Measurements from ENCODE around the gene SNX5.

SNX5 gene

DNA sequence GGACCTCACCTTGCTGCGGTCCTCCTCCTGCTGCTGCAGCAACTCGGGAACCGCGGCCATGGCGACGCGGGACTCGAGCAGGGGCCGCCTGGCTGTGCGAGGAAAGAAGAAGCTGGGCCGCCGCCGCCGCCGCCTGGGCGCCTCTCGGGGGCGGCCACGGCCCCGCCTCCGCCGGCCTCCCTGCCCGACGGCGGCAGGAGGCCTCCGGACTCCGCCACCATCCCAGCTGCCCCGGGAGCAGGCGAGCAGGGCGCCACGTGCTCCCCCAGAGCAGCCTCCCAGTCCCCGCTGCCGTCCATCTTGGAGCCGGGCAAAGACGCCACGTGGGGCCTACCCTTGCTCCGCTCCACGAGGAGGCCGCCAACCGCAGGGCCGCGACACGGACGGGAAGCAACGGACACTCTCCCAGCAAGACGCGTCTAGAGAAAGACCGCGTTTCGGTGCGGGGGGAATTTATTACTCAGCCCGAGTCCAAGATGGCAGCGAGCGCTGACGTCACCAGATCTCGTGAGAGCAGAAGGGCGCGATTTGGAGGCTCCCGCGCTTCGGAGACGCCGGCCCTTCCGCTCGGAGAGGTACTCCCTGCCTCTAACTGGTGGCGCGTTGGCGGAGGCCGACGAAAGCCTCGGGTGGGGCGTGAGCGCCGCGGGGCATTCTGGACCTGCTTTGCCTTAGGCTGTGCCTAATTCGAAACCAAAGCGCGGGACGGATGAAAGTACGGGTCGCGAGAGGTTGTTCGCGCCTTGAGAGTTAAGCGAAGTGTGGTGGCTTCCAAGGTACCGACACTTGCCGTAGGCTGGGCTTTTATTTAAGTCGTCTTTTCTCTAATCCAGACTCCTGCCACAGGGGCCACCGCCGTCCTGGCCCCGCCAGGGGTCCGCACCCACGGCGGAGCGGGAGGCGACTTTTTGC is at the start of gene SNX5, which contains the start of gene MGME1:
Gene SNX5 (minus strand): TSS at position 429 of the 912 bp plus-strand sequence. CDS start 369 bp downstream, at position 60.
Gene MGME1 (plus strand): TSS at position 653 of the 912 bp plus-strand sequence. CDS start 842 bp downstream, outside the sequence.
- peak; percentile 98 to 100 for DNase-seq

DNA sequence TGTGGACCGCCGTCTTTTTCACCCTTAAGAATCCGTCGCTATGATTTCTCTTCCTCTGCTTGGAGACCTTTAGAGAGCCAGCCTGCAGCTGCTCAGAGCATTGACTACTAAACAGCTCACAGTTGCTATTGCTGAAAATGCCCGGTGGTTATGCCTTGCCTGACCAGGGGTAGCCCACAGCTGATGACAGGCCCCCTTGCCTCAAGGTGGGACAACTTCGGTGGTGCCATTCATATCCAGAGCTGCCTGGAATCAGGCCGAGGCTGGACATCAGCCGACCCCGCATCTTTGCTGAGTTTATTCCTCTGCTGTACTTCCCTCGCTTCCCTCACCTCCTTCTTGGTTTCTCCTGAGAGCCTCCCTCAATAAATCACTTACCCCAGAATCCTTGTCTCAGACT is 49.5 kb upstream of the SNX5 start:
- no peak for DNase-seq

DNA sequence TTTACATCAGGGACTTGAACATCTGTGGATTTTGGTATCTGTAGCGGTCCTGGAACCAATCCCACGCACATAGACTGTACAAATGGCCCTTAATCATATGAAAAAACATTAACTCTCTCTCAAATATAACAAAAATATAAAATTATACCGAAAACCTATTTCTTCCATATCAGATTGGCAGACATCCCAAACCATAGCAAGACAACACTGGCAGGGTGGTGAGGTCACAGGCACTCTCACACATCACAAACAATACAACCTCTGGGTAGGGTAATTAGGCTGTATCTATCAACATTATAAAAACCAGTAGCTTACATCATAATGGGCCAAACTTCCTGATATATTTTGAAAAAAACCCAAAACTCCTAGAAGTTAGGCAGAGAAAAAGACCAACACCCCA is 48.2 kb upstream of the SNX5 start:
- DNase-seq: no peak

DNA sequence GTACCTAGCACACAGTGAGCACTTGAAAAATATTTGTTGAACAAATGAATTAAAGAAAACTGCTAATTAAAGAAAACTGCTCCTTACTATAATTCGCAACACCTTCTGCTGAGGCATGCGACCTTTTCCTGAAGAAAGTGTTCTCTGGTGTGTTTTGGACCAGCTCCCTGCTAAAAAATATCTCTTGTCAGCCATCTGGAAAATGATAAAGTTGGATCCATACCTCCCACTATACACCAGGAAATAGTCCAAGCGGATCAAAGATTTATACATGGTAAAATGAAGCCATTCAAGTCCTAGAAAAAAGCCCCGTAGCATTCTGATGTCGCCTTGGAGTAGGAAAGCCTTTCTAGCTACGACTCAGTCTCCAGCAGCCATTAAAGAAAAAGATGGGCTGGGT is 45.8 kb upstream of the SNX5 start:
- DNase-seq: no peak

DNA sequence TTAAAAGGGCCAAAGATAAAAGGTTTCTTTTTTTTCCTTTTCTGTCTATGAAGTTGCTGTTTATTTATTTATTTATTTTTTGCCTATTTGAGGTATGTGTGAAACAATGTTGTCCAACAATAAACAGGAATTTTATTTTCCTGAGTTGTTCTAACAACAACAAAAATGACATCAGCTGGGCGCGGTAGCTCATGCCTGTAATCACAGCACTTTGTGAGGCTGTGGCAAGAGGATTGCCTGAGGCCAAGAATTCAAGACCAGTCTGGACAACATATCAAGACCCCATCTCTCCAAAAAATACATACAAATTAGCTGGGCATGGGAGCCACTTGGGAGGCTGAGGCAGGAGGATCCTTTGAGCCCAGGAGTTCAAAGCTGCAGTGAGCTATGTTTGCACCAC is 44.3 kb upstream of the SNX5 start:
- DNase-seq: no peak

DNA sequence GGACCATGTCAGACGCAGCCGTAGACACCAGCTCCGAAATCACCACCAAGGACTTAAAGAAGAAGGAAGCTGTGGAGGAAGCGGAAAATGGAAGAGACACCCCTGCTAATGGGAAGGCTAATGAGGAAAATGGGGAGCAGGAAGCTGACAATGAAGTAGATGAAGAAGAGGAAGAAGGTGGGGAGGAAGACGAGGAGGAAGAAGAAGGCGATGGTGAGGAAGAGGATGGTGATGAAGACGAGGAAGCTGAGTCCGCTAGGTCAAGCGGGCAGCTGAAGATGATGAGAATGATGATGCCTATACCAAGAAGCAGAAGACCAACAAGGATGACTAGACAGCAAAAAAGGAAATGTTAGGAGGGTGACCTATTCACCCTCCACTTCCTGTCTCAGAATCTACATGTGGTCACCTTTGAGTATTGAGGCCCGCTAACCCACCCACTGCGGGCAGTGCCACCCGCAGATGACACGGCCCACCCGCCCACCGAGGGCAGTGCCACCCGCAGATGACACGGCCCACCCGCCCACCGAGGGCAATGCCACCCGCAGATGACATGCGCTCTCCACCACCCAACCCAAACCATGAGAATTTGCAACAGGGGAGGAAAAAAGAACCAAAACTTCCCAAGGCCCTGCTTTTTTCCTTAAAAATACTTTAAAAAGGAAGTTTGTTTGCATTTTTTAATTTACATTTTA is 43.5 kb upstream of the SNX5 start:
- no peak for DNase-seq

DNA sequence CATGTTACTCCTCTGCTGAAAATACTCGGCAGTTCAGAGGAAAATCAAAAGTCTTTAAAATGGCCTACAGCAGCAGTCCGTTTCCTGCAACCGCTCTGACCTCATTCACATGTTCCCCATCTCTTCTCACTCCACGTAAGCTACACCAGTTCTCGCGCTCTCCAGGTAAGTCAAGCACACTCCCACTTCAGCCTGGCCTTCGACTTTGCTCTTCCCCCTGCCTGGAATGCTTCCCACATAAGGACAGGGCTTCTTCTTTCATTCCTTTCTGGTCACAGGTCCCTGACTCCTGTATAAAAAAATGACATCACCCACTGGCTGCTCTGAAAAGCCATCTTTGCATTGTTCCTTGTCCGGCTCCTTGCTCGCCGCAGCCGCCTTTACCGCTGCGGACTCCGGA is 42.9 kb upstream of the SNX5 start:
- no peak for DNase-seq

DNA sequence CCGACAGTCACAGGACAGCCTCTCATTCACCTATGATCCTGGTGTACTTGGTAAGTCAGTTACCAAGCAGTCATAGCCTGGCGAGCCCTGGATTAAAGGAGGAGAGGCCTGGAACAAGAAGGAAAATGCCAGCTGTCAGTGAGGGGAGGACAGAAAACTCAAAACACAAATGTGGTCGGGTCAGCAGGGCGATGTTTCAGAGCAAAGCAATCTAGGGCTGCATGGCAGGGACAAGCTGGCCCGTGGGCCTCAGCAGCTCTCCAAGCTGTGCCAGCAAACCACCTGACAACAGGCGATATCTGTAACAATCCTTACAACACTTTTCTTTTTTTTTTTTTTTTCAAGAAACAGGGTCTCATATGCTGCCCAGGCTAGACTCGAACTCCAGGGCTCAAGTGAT is 40.5 kb upstream of the SNX5 start:
- DNase-seq: no peak

DNA sequence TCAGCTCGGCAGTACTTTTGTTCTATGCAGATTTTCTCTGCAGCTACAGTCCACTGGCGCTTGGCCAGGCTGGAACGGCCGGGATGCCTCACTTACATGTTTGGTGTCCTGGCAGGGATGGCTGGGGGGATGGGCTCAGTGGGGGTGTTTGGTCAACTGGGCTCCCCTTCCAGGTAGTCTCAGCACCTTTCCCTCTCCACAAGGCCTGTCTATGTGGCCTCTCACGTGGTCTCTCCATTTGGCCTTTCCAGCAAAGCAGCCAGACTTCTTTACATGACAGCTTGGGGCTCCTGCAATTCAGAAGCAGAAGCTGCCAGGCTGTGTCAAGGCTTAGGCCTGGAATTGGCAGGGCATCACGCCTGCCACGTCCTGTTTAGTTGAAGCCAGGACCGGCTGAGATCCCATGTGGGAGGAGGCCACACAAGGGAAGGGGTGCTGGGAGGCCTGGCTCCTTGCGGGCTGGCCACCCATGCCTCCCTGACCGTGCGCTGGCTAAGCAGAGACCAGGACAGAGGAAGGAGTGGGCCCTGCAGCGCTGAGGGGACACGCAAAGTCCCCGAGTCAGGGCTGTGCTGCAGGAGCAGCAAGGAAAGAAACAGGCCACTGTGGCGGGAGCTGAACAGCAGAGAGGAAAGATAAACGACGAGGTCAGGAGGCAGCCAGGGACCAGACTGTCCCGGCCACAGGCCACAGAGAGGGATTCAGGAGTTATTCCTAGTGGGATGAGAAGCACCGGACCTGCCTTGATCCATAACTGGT is 39.1 kb upstream of the SNX5 start:
- DNase-seq: peak; percentile 45 to 89

DNA sequence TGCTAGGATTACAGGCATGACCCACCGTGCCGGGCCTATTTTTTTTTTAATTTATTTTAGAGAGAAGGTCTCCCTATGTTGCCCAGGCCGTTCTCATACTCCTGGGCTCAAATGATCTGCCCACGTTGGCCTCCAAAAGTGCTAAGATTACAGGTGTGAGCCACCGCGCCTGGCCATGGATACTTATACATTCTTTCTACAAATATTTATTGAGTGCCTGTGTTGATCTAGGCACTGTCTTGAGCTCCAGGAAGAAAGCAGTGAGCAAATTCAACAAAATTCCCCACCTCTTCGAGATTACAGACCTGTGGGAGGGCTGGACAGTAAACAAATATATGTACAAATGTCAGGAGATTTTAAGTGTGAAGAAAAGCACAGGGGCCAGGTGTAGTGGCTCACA is 38.1 kb upstream of the SNX5 start:
- no peak for DNase-seq

DNA sequence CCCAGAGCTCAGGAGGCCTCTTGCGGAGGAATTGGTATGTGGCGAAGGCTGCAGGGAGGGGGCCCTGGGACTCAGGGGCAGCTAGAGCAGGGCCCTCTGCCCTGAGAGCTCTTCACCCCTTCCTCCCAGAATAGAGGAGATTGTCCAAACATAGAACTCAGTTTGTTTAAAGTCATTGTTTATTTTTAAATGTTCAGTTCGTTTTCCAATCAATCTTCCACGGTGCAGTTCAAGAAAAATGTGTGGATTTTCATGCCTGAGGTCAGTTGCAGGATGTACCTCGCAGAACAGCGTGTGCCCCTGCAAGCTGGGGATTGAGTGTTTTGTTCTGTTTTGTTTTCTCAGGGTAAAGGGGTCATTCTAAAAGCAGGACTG is 37.4 kb upstream of the SNX5 start:
- no peak for DNase-seq

DNA sequence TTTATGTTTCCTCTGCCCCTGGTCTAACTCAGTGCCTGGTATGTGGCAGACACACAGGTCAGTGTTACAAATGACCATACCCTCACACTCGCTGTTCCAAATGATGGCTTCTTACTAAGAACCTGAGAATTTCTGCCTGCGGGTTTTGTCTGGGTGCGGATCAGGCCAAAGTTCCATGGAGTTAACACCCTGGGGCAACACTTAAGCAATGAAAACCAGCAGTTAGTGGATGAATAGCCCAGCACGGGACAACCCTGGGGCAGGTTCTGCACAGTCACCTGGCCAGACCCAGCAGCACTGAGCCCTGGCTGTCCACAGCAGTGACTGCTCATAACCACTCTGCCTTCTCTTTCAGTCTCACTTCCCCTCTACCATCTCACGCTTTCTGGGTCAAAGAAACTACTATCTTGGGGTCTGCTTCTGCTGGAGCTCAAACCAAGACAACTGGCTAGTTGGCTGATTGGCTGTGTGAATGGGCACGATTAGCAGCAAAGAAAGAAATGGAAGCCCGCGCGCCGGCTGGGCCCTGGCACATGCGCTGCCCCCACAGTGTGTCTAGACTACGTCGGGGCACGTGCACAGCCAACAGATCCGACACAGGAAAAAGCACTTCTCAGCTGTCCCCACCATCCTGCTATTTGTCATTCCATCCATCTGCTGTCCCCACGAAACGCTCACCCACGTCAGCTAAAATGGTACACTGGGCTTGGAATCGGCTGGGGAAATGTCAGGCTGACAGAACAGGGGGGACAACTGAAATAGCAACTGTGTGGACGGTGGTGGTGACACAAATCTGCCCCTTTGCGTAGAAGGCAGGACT is 36.8 kb upstream of the SNX5 start:
- DNase-seq: no peak

DNA sequence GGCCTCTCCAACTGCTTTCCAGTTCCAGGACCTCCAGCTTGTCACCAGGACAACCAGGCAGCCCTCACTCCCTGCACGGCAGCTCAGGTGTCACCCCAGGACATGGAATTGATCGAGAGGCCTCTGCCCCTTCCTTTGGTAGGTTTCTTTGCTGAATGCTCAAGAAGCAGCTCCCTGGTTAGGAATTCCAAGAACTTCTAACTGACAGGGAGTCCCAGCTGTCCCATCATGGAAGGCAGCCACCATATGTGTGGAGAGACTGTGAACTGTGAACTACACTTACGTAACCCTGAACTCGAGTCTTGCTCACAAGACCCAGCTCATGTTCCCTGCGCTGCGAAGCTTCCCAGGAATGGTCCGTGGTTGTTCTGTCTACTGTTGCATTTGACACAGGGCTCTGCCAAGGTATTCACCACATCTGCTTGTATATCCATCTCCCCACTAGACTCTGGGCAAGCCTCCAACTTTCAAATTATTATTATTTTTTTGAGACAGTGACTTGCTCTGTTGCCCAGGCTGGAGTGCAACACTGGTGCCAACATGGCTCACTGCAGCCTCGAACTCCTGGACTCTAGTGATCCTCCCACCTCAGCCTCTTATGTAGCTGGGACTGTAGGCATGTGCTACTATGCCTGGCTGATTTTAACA is 35.9 kb upstream of the SNX5 start:
- DNase-seq: peak; percentile 59 to 89

DNA sequence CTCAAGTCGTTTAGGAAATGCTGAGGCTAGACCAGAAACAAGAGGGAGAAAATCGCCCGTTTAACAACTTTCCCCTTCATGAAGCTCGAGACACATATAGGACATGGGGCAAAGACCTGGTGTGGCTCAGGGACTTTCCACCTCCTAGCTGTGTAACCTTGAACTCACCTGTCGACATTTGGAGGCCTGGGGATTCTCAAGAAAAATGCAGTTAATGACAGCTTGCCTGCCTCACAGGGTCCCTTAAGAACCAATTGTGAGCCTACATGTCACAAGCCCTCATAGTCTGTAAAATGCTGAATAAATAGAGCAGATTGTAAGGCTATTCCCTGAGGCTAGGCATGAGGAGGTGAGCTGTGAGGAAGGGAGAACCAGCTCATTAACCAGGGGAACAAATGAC is 35.3 kb upstream of the SNX5 start:
- DNase-seq: no peak

DNA sequence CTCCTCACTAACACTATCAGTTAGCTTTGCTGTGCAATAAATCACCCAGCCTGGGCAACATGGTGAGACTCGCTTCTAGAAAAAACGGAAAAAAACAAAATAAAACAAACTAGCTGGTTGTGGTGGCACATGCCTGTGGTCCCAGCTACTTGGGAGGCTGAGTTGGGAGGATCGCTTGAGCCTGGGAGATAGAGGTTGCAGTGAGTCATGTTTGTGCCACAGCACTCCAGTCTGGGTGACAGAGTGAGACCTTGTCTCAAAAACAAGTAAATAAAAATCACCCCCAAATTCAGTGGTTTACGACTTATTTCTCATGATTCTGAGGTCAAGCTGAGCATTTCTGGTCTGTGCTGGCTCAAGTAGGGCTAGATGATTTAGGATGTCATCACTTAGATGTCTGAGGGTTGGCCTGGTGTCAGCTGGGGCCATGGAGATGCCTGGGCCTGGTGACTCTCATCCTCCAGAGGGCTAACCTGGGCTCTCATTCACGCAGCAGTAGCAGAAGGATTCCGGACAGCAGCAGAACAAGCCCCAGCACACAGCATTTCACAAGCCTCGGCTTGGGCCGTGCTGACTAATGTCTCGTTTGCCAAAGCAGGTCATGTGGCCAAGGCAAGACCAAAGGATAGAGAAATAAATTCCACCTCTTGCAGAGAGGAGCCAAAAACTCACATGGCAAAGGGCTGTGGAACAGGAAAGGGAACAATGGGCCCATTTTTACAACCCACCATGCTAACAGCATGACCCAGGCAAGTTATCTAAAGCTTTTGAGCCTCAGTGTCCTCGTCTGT is 32.7 kb upstream of the SNX5 start:
- DNase-seq: no peak

DNA sequence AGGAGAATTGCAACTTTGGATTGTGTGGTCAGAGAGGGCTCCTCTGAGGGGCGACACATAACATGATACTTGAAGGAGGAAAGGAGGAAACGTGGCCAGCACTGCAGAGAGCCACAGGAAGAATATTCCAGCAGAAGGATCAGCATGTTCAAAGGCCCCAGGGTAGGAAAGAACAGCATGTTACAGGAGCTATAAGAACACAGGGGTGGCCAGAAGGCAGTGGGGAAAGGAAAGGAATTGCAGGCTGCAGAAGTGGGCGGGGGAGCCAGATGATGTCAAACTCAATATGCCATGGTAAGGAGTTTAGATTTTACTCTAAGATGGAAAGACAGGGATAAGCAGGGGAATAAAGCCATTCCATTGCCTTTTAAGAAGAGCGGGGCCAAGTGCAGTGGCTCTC is 31.0 kb upstream of the SNX5 start:
- no peak for DNase-seq

DNA sequence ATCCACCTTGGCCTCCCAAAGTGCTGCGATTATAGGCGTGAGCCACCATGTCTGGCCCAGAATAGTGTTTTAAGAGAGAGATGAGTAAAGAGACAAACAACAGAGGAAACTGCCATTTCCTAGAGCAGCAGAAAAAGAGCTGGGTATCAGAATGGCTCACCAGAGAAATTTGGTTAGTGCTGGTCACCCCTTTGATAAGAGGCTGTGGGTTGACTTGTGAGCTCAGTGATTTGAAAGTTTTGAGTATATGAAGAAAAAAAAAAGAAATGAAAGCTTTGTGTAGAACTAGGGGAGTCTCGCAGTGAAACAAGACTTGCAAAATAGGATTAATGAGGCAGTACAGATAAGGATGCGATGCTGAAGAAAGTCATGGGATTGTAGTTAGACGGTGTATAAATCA is 29.9 kb upstream of the SNX5 start:
- no peak for DNase-seq

DNA sequence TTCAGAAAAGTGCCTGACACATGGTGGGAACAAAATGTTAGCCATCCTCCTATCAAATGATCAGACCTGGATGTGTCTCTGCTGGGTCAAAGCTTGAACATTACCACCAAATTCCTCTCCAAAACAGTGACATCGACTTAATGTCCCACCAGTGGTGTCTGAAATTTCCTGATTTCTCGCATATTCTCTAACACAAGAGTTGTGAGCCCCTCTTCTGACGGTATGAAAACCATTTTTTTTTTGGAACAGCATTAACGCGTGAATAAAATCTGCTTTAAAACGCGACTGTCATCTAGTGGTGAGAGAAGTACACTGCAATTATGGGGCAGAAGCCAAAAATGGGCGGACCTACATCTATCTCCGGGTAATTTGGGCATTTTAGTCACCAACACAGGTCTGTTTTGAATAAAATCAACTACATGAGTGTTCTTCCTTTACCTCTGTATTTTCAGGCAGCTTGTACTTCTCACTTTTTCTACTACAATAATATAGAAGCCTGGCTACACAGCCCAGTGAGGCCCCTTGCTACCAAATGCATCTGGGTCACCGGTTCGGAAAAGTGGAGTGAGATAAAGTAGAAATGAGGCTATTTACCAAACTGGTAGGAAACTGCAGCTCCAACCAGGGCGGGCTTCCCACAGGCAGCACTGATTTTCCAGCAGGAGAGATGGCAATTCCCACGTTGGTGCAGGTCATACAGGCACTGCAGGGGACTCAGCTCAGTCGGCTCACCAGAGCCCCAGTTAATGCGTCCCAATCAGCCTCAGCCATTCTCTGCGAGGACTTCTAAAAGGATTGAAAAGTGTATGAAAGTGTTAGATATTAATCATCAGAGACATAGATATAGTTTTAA is 27.6 kb upstream of the SNX5 start:
- peak; percentile 76 to 86 for DNase-seq

DNA sequence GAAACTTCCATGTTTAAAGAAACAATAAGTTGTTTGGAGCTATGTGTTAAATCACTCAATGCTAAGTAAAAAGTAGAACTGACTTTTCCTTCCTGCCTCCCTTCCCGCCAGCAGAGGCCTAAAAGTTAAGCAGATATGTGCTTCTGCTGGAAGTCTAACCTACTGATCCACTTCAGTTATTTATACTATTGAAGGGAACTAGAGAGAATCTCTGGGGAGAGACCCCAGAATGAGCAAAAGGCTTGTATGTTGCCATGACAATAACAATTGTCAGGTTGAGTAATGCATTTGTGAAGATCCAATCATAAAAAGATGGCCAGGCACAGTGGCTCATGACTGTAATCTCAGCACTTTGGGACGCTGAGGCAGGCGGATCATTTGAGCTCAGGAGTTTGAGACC is 25.0 kb upstream of the SNX5 start:
- no peak for DNase-seq

DNA sequence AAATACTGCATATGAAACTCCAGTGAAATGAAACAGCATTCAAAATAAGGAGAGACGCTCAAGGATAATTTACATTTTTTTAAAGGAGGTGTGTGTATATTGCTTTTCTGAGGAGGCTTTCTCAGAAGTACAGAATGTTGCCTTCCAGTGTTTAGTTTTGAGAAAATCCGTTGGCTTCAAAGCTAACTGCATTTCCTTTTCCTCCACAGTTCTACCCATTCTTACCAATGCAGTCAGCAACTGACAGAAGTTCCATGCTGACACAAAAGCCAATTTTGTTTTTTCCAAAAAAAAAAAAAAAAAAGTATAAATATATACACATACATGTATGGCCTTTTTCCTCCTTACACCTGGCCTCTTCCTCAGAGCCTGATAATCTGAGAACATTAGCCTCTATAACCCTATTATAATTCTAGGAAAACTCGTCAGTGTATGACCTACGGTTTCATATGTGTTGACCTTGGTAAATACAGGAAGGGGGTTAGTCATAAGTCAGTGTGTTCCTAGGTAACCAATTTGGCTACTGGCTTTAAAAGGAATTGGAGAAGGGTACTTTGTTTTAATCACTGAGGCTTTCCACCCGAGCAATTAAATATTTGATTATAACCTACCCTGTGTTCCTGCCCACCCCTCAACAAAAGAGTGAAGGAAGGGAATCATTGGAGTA is 24.4 kb upstream of the SNX5 start:
- no peak for DNase-seq

Data from NCI-H446 (cell line).